Endothelial cell of umbilical vein (primary cell): Measurements from ENCODE around the gene MRPS26. TPM values are rescaled to one million over a fixed set of nuclear protein-coding genes. Genes with fewer than 3 reads are reported as not detected.

Experiments used
- BruUV-seq: library from RNA; stranded (reverse); fragments of 400-500 nt; replicated peaks from 2 replicates; lab custom pipeline; 2021; lab: Mats Ljungman, UMichigan
- CTCF ChIA-PET: fragments of 300-600, 350-600 bp; sonication (Branson Sonifier 250); formaldehyde crosslinking; loops from one replicate; lab custom pipeline; 2021; ENCODE audit warnings: antibody characterized with exemption, inconsistent platforms; lab: Charles Lee
- POLR2A ChIA-PET: fragments of 300-600, 350-600 bp; sonication (Branson Sonifier 250); formaldehyde crosslinking; loops from one replicate; lab custom pipeline; 2021; ENCODE audit warnings: antibody characterized with exemption, inconsistent platforms; lab: Charles Lee
- DNase-seq: peaks from one replicate; pipeline ENCODE4 v3.0.0-alpha.2; 2011; ENCODE audit warnings: low read depth, low spot score
- FAIRE-seq: peaks from 2 replicates; lab custom pipeline; 2011; peaks lifted over from hg19 to GRCh38; lab: Jason Lieb, UNC
- H2AFZ ChIP-seq: 2 replicates; pipeline ENCODE4 v1.6.0; 2012; ENCODE audit warnings: low read depth, low read length, control low read depth, inconsistent platforms
- H3K27ac ChIP-seq: 2 replicates; pipeline ENCODE4 v1.5.1; 2011; ENCODE audit warnings: low read depth, mild to moderate bottlenecking, control low read depth, low read length, moderate library complexity; ENCODE audit not compliant: insufficient read depth
- H3K27me3 ChIP-seq, 2 experiments: 2 replicates each; pipeline versions ENCODE4 v1.6.0 to v1.6.1; 2011; ENCODE audit warnings: low read length in 2 of 2, mixed read lengths in 1 of 2; ENCODE audit not compliant: control insufficient read depth in 2 of 2, insufficient read depth in 2 of 2
- H3K36me3 ChIP-seq, 2 experiments: 2 replicates in 1 of 2; 3 replicates in 1 of 2; pipeline ENCODE4 v1.5.1; 2011; ENCODE audit warnings: low read length in 2 of 2, mild to moderate bottlenecking in 1 of 2, moderate library complexity in 1 of 2; ENCODE audit not compliant: control insufficient read depth in 2 of 2, insufficient read depth in 2 of 2; ENCODE audit errors: extremely low read depth in 1 of 2
- H3K4me1 ChIP-seq: 3 replicates; pipeline ENCODE4 v1.5.1; 2011; ENCODE audit warnings: mild to moderate bottlenecking, low read length; ENCODE audit not compliant: control insufficient read depth, insufficient read depth; ENCODE audit errors: extremely low read depth
- H3K4me2 ChIP-seq: 2 replicates; pipeline ENCODE4 v1.6.1; 2011; ENCODE audit warnings: low read length, control low read depth, mixed read lengths; ENCODE audit not compliant: insufficient read depth
- H3K4me3 ChIP-seq, 3 experiments: fragments of 200-600 bp in 1 of 3; sonication (generic), shearing (Covaris generic) in 1 of 3; replicated peaks in 1 of 3; 2 replicates each; pipeline ENCODE4 v1.5.1; 2011 to 2016; ENCODE audit warnings: control low read depth in 3 of 3, low read length in 3 of 3, mild to moderate bottlenecking in 2 of 3, inconsistent platforms in 1 of 3, low read depth in 1 of 3, moderate library complexity in 1 of 3; ENCODE audit not compliant: insufficient read depth in 1 of 3
- H3K79me2 ChIP-seq: 2 replicates; pipeline ENCODE4 v1.6.0; 2012; ENCODE audit warnings: low read length, inconsistent platforms; ENCODE audit not compliant: control insufficient read depth, insufficient read depth
- H3K9ac ChIP-seq: replicated peaks from 2 replicates; pipeline ENCODE3; 2011; ENCODE audit warnings: low read length, control low read depth; ENCODE audit not compliant: insufficient read depth; ENCODE audit errors: extremely low read depth
- H3K9me1 ChIP-seq: replicated peaks from 3 replicates; pipeline ENCODE4 v1.6.0; 2011; ENCODE audit warnings: mild to moderate bottlenecking, low read length; ENCODE audit not compliant: control insufficient read depth, insufficient read depth; ENCODE audit errors: extremely low read depth
- H3K9me3 ChIP-seq: replicated peaks from 2 replicates; pipeline ENCODE4 v1.5.1; 2012; ENCODE audit warnings: low read length, inconsistent platforms; ENCODE audit not compliant: control insufficient read depth, insufficient read depth
- H4K20me1 ChIP-seq: replicated peaks from 2 replicates; pipeline ENCODE3; 2011; ENCODE audit warnings: mild to moderate bottlenecking, low read length; ENCODE audit not compliant: control insufficient read depth, insufficient read depth; ENCODE audit errors: extremely low read depth
- CTCF ChIP-seq, 2 donors: IDR thresholded peaks; 1 replicate in 1 of 2; 2 replicates in 1 of 2; pipeline ENCODE4 v1.5.1; 2011; ENCODE audit warnings: low read length in 2 of 2, mild to moderate bottlenecking in 2 of 2, moderate library complexity in 2 of 2, control low read depth in 1 of 2, inconsistent platforms in 1 of 2, low read depth in 1 of 2; ENCODE audit not compliant: insufficient read depth in 1 of 2; ENCODE audit errors: extremely low read depth in 1 of 2
- EZH2 ChIP-seq: IDR thresholded peaks from 2 replicates; pipeline ENCODE4 v1.6.1; 2012; ENCODE audit warnings: borderline replicate concordance, low read depth, mild to moderate bottlenecking, moderate library complexity, low read length, inconsistent platforms; ENCODE audit not compliant: severe bottlenecking
- FOS ChIP-seq: IDR thresholded peaks from 2 replicates; pipeline ENCODE4 v1.6.1; 2011; ENCODE audit warnings: mild to moderate bottlenecking, low read length, moderate library complexity, borderline replicate concordance; ENCODE audit not compliant: insufficient read depth
- GATA2 ChIP-seq: IDR thresholded peaks from 2 replicates; pipeline ENCODE4 v1.7.0; 2011; ENCODE audit warnings: low read depth, mild to moderate bottlenecking, moderate library complexity, mixed read lengths, low read length; ENCODE audit not compliant: insufficient read length, insufficient read depth
- JUN ChIP-seq: IDR thresholded peaks from 2 replicates; pipeline ENCODE4 v1.6.1; 2011; ENCODE audit warnings: borderline replicate concordance, low read depth; ENCODE audit not compliant: insufficient read length, insufficient read depth
- MYC ChIP-seq: IDR thresholded peaks from one replicate; pipeline ENCODE4 v1.6.1; 2011; ENCODE audit warnings: mild to moderate bottlenecking, low read depth, low read length
- POLR2A ChIP-seq: IDR thresholded peaks from 2 replicates; pipeline ENCODE4 v1.6.1; 2012; ENCODE audit warnings: low read depth, mild to moderate bottlenecking, control low read depth, low read length
- POLR2AphosphoS5 ChIP-seq: IDR thresholded peaks from 2 replicates; pipeline ENCODE4 v1.6.1; 2012; ENCODE audit warnings: low read depth, mild to moderate bottlenecking, control low read depth, low read length, moderate library complexity; ENCODE audit not compliant: insufficient read depth
- dilution Hi-C: fragments of 300-500 bp; cut with MboI; formaldehyde crosslinking; loops from one replicate; pipeline ENCODE4 v1.15.0; 2019; ENCODE audit warnings: low sequenced_read_pairs; ENCODE audit not compliant: extremely low pct_ligation_motif_present
- intact Hi-C: fragments of 100-400 bp; cut with micrococcal nuclease; formaldehyde crosslinking; loops from one replicate; pipeline ENCODE4 v1.10.0; 2022
- polyA plus RNA-seq, 4 experiments: library from polyadenylated mRNA; depleted of rRNA in 3 of 4; stranded (reverse) in 3 of 4; unstranded in 1 of 4; fragments of >200 nt; gene quantifications; 2 replicates each; pipeline versions ENCODE4 v1.2.1 to v1.2.3, GENCODE V29; 2011 to 2012; ENCODE audit warnings: missing spikeins in 1 of 4
- total RNA-seq: library from RNA; stranded (reverse); gene quantifications from 2 replicates; pipeline ENCODE4 v1.2.3, GENCODE V29; 2021
- TF ChIP-seq, protein P1 (sequence below): IDR thresholded peaks from 2 replicates; pipeline ENCODE4 v1.6.1; 2011; ENCODE audit not compliant: insufficient read depth, insufficient read length

The MRPS26 gene
- total and polyA plus RNA-seq, 2 donors (not counting 3 experiments of a cell fraction or from before 2014, with no cell fraction given), result 41.0 to 43.9 TPM

GRCh38 chr20:3068075-3068474 is 22.2 kb downstream of the MRPS26 start:
- peaks cover 1 to 7% of the 10 kb centered on the region in 2 experiments for H3K27me3 ChIP-seq
- DNase-seq (no peak), FAIRE-seq (no peak)
- no peaks in the 10 kb centered on the region for H3K36me3 ChIP-seq
- H2AFZ ChIP-seq, result no peak overlapping the region
- no peaks in the 10 kb centered on the region for H3K79me2 ChIP-seq
- intact Hi-C loops, result no loop called here
- no peaks in the 10 kb centered on the region for H3K9me1 ChIP-seq
- ChIA-PET CTCF (interaction anchor here (1.2 to 3.3 kb wide), 2 partner anchors 10 to 15 kb away, joined by 4 to 11 read pairs; no protein-coding TSS in a partner anchor), POLR2A (interaction anchor here (0.8 kb wide), 1 partner anchor 14 kb away, joined by 3 read pairs; no protein-coding TSS in a partner anchor)
- H3K27ac ChIP-seq, result no peak overlapping the region
- H3K4me2 ChIP-seq, result no peak overlapping the region
- H3K9ac ChIP-seq, result no peak overlapping the region
- H3K9me3 ChIP-seq, result no peaks in the 10 kb centered on the region
- dilution Hi-C loops, result no loop called here
- no peaks in the 10 kb centered on the region for H3K4me1 ChIP-seq
- no peak overlapping the region for H3K4me3 ChIP-seq
- no TSS peak for BruUV-seq
- TF ChIP-seq EZH2 (no peak), POLR2A (no peak), MYC (no peak), GATA2 (no peak), POLR2AphosphoS5 (no peak), FOS (no peak), CTCF (IDR thresholded peaks at IDR 0.05; ENCODE audit: extremely low read depth in 1 of 2, insufficient read depth in 1 of 2, low read depth in 1 of 2, low read length in 2 of 2) (no peak), JUN (no peak)
- TF ChIP-seq, protein P1, sequence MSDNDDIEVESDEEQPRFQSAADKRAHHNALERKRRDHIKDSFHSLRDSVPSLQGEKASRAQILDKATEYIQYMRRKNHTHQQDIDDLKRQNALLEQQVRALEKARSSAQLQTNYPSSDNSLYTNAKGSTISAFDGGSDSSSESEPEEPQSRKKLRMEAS, result no peak
- H4K20me1 ChIP-seq, result no peaks in the 10 kb centered on the region
